H1 (cell line): Measurements from ENCODE around the gene TRIAP1. TPM values are rescaled to one million over a fixed set of nuclear protein-coding genes. Genes with fewer than 3 reads are reported as not detected.

Experiments
- CTCF ChIA-PET: fragments of 300-600 bp; sonication (Branson Sonifier 250); formaldehyde crosslinking; loops from one replicate; lab custom pipeline; 2021; ENCODE audit not compliant: partially characterized antibody; lab: Charles Lee
- POLR2A ChIA-PET: fragments of 300-600 bp; sonication (Branson Sonifier 250); formaldehyde crosslinking; loops from one replicate; lab custom pipeline; 2021; ENCODE audit warnings: inconsistent platforms; ENCODE audit not compliant: partially characterized antibody; lab: Charles Lee
- DNase-seq, 2 experiments: peaks; one replicate each; pipeline versions ENCODE4 v3.0.0 to v3.0.0-alpha.2; 2010 to 2022; ENCODE audit warnings: low spot score in 2 of 2, low read depth in 1 of 2, mixed read lengths in 1 of 2
- FAIRE-seq: peaks from 2 replicates; lab custom pipeline; 2011; peaks lifted over from hg19 to GRCh38; lab: Jason Lieb, UNC
- H2AFZ ChIP-seq: 2 replicates; pipeline ENCODE4 v1.8.1; 2012; ENCODE audit warnings: low read length, inconsistent platforms
- H2AK5ac ChIP-seq: 2 replicates; pipeline ENCODE4 v1.6.1; 2013; ENCODE audit warnings: low read depth, low read length
- H2BK120ac ChIP-seq: replicated peaks from 2 replicates; pipeline ENCODE3; 2013; ENCODE audit warnings: low read depth, low read length, inconsistent platforms
- H2BK12ac ChIP-seq: 2 replicates; pipeline ENCODE4 v1.6.1; 2013; ENCODE audit warnings: low read depth, low read length
- H2BK15ac ChIP-seq: 2 replicates; pipeline ENCODE4 v1.6.1; 2013; ENCODE audit warnings: low read length
- H2BK20ac ChIP-seq: 2 replicates; pipeline ENCODE4 v1.6.1; 2013; ENCODE audit warnings: low read length
- H2BK5ac ChIP-seq: 2 replicates; pipeline ENCODE4 v1.6.1; 2013; ENCODE audit warnings: low read depth, low read length
- H3K14ac ChIP-seq: 2 replicates; pipeline ENCODE4 v1.6.1; 2013; ENCODE audit warnings: inconsistent platforms; ENCODE audit not compliant: insufficient read length
- H3K18ac ChIP-seq: 2 replicates; pipeline ENCODE4 v1.6.1; 2013; ENCODE audit warnings: low read length; ENCODE audit errors: extremely low read depth
- H3K23ac ChIP-seq: 2 replicates; pipeline ENCODE4 v1.6.1; 2013; ENCODE audit warnings: inconsistent platforms; ENCODE audit not compliant: insufficient read length
- H3K23me2 ChIP-seq: 2 replicates; pipeline ENCODE4 v1.6.1; 2013; ENCODE audit warnings: low read depth, low read length
- H3K27ac ChIP-seq: 2 replicates; pipeline ENCODE4 v1.6.1; 2011; ENCODE audit warnings: low read depth, low read length, inconsistent platforms
- H3K27me3 ChIP-seq, 4 experiments: replicated peaks in 1 of 4; 1 replicate in 1 of 4; 2 replicates in 3 of 4; pipeline versions ENCODE4 v1.6.1 to v1.8.1; 2011 to 2013; ENCODE audit warnings: low read length in 3 of 4, mild to moderate bottlenecking in 3 of 4, inconsistent platforms in 2 of 4, mixed read lengths in 2 of 4, moderate library complexity in 1 of 4; ENCODE audit not compliant: control insufficient read depth in 3 of 4, insufficient read depth in 3 of 4; ENCODE audit errors: extremely low read depth in 1 of 4
- H3K36me3 ChIP-seq, 4 experiments: 2 replicates each; pipeline versions ENCODE4 v1.6.1 to v1.8.1; 2011 to 2013; ENCODE audit warnings: mild to moderate bottlenecking in 4 of 4, low read length in 3 of 4, moderate library complexity in 2 of 4, control low read depth in 1 of 4, inconsistent platforms in 1 of 4; ENCODE audit not compliant: insufficient read depth in 4 of 4, control insufficient read depth in 2 of 4
- H3K4ac ChIP-seq: replicated peaks from 2 replicates; pipeline ENCODE3; 2013; ENCODE audit warnings: low read length, low read depth, mixed read lengths, inconsistent platforms; ENCODE audit not compliant: insufficient read length
- H3K4me1 ChIP-seq, 4 experiments: replicated peaks in 1 of 4; 1 replicate in 1 of 4; 2 replicates in 3 of 4; pipeline versions ENCODE4 v1.6.1 to v1.8.1; 2011 to 2013; ENCODE audit warnings: low read length in 3 of 4, inconsistent platforms in 2 of 4, mixed read lengths in 1 of 4; ENCODE audit not compliant: insufficient read depth in 4 of 4, control insufficient read depth in 3 of 4
- H3K4me2 ChIP-seq, 2 experiments: 2 replicates each; pipeline versions ENCODE4 v1.6.1 to v1.8.1; 2011 to 2013; ENCODE audit warnings: low read depth in 2 of 2, low read length in 2 of 2, control low read depth in 1 of 2, inconsistent platforms in 1 of 2, mild to moderate bottlenecking in 1 of 2; ENCODE audit not compliant: insufficient read depth in 1 of 2
- H3K4me3 ChIP-seq, 4 experiments: fragments of 200-600, 300-600 bp in 1 of 4; sonication (generic), shearing (Covaris generic), sonication (Bioruptor Twin) in 1 of 4; 2 replicates each; pipeline versions ENCODE4 v1.5.1 to v1.8.1; 2011 to 2016; ENCODE audit warnings: low read length in 4 of 4, low read depth in 3 of 4, control low read depth in 2 of 4, inconsistent platforms in 2 of 4, mild to moderate bottlenecking in 2 of 4, mixed read lengths in 1 of 4, moderate library complexity in 1 of 4; ENCODE audit not compliant: insufficient read depth in 2 of 4; ENCODE audit errors: extremely low read depth in 1 of 4
- H3K56ac ChIP-seq: replicated peaks from 2 replicates; pipeline ENCODE3; 2013; ENCODE audit warnings: low read depth, mild to moderate bottlenecking, mixed read lengths, low read length, inconsistent platforms; ENCODE audit not compliant: insufficient read length
- H3K79me1 ChIP-seq: 2 replicates; pipeline ENCODE4 v1.6.1; 2013; ENCODE audit warnings: low read depth, low read length, control low read depth
- H3K79me2 ChIP-seq, 2 experiments: 2 replicates each; pipeline versions ENCODE4 v1.6.1 to v1.8.1; 2012 to 2013; ENCODE audit warnings: low read length in 2 of 2, mild to moderate bottlenecking in 2 of 2, inconsistent platforms in 1 of 2; ENCODE audit not compliant: insufficient read depth in 2 of 2, control insufficient read depth in 1 of 2
- H3K9ac ChIP-seq, 4 experiments: replicated peaks in 1 of 4; 1 replicate in 1 of 4; 2 replicates in 3 of 4; pipeline versions ENCODE4 v1.6.1 to v1.8.1; 2011 to 2013; ENCODE audit warnings: low read depth in 3 of 4, low read length in 3 of 4, control low read depth in 2 of 4, mild to moderate bottlenecking in 2 of 4, moderate library complexity in 2 of 4, inconsistent platforms in 1 of 4; ENCODE audit errors: extremely low read depth in 1 of 4
- H3K9me3 ChIP-seq, 2 experiments: 2 replicates each; pipeline versions ENCODE4 v1.6.1 to v1.8.1; 2012 to 2013; ENCODE audit warnings: mild to moderate bottlenecking in 2 of 2, moderate library complexity in 2 of 2, control low read depth in 1 of 2, inconsistent platforms in 1 of 2, low read depth in 1 of 2, low read length in 1 of 2, mixed read lengths in 1 of 2; ENCODE audit not compliant: insufficient read depth in 2 of 2
- H4K20me1 ChIP-seq, 2 experiments: replicated peaks in 1 of 2; 2 replicates each; pipeline versions ENCODE3 to v1.8.1; 2011 to 2013; ENCODE audit warnings: inconsistent platforms in 2 of 2, low read length in 2 of 2, mild to moderate bottlenecking in 1 of 2; ENCODE audit not compliant: insufficient read depth in 2 of 2, control insufficient read depth in 1 of 2
- H4K5ac ChIP-seq: 2 replicates; pipeline ENCODE4 v1.6.1; 2013; ENCODE audit warnings: low read length, low read depth, mixed read lengths, inconsistent platforms; ENCODE audit not compliant: insufficient read length
- H4K8ac ChIP-seq: 2 replicates; pipeline ENCODE4 v1.8.0; 2013; ENCODE audit warnings: mild to moderate bottlenecking, moderate library complexity, low read length, inconsistent platforms; ENCODE audit not compliant: insufficient read depth; ENCODE audit errors: extremely low read depth
- H4K91ac ChIP-seq: replicated peaks from 2 replicates; pipeline ENCODE3; 2013; ENCODE audit warnings: low read length, mixed read lengths, inconsistent platforms; ENCODE audit not compliant: insufficient read length
- CBX5 ChIP-seq: fragments of 300-800, 300-1000 bp; sonication (generic); IDR thresholded peaks from 2 replicates; pipeline ENCODE4 v1.7.1; 2016; ENCODE audit warnings: antibody characterized with exemption, low read length, low read depth
- CEBPB ChIP-seq: IDR thresholded peaks from 2 replicates; pipeline ENCODE4 v1.6.1; 2012; ENCODE audit warnings: low read depth, low read length
- CHD1 ChIP-seq: IDR thresholded peaks from 2 replicates; pipeline ENCODE4 v1.6.1; 2012; ENCODE audit warnings: low read depth, low read length, improper control_type of control experiment
- FOSL1 ChIP-seq: IDR thresholded peaks from 2 replicates; pipeline ENCODE4 v1.6.1; 2011; ENCODE audit warnings: mild to moderate bottlenecking, low read depth, low read length, moderate library complexity; ENCODE audit not compliant: insufficient read depth
- JUND ChIP-seq: IDR thresholded peaks from 2 replicates; pipeline ENCODE4 v1.6.1; 2011; ENCODE audit warnings: mild to moderate bottlenecking, improper control_type of control experiment, low read length
- PHF8 ChIP-seq: fragments of 200-600 bp; sonication (generic); conservative IDR thresholded peaks from 2 replicates; pipeline ENCODE4 v1.7.1; 2012; ENCODE audit warnings: low read depth, mild to moderate bottlenecking, inconsistent platforms, low read length, moderate library complexity
- RFX5 ChIP-seq: IDR thresholded peaks from 2 replicates; pipeline ENCODE4 v1.6.1; 2011; ENCODE audit warnings: low read depth, low read length, improper control_type of control experiment, borderline replicate concordance
- SIX5 ChIP-seq: IDR thresholded peaks from 2 replicates; pipeline ENCODE4 v1.6.1; 2011; ENCODE audit warnings: mild to moderate bottlenecking, low read depth, low read length
- SP4 ChIP-seq: IDR thresholded peaks from 2 replicates; pipeline ENCODE4 v1.6.1; 2012; ENCODE audit warnings: low read length, inconsistent platforms
- SRF ChIP-seq: IDR thresholded peaks from 2 replicates; pipeline ENCODE4 v1.6.1; 2011; ENCODE audit warnings: mild to moderate bottlenecking, low read depth, low read length, moderate library complexity
- TCF12 ChIP-seq: IDR thresholded peaks from 2 replicates; pipeline ENCODE4 v1.6.1; 2011; ENCODE audit warnings: low read depth, mild to moderate bottlenecking, low read length
- WGBS, 2 experiments: shearing (Covaris generic) in 1 of 2; methylation state at CpG; one replicate each; pipeline versions ENCODE4 v1.1.6 to v1.1.7; 2013 to 2015; ENCODE audit warnings: low lambda C conversion rate in 2 of 2, mixed read lengths in 2 of 2, inconsistent platforms in 1 of 2, low coverage in 1 of 2, missing lambda C conversion rate in 1 of 2; ENCODE audit not compliant: insufficient replicate concordance in 2 of 2, insufficient coverage in 1 of 2, insufficient read length in 1 of 2; ENCODE audit errors: extremely low coverage in 1 of 2, missing lambda C conversion rate in 1 of 2; 5-methylcytosine and 5-hydroxymethylcytosine counted together
- polyA plus RNA-seq, 7 experiments: library from polyadenylated mRNA; depleted of rRNA in 3 of 7; stranded (reverse) in 5 of 7; unstranded in 2 of 7; fragments of >200 nt in 5 of 7; fragments of 200-250 nt in 2 of 7; gene quantifications; 1 replicate in 5 of 7; 2 replicates in 1 of 7; 4 replicates in 1 of 7; pipeline versions ENCODE4 v1.2.1 to v1.2.3, GENCODE V29; 2011 to 2013; ENCODE audit warnings: missing spikeins in 2 of 7, mixed read lengths in 2 of 7
- total RNA-seq: library from RNA; stranded (reverse); fragmentation: NEBNext Ultra II Directional; extraction: Animal tissue kit (Norgen Biotek cat#: 25700); gene quantifications from 2 replicates; pipeline ENCODE4 v1.2.1, GENCODE V29; 2021
- TF ChIP-seq, protein P1 (sequence below), 3 experiments: IDR thresholded peaks; 1 replicate in 2 of 3; 2 replicates in 1 of 3; pipeline versions ENCODE4 v1.5.1 to v1.6.1; 2011; ENCODE audit warnings: low read length in 3 of 3, mild to moderate bottlenecking in 3 of 3, inconsistent platforms in 2 of 3, low read depth in 1 of 3, moderate library complexity in 1 of 3; ENCODE audit not compliant: insufficient read depth in 1 of 3; ENCODE audit errors: control extremely low read depth in 1 of 3

Gene TRIAP1
- total and polyA plus RNA-seq, 2 of the 8 experiments (the other 6 are each of a cell fraction or from before 2014, with no cell fraction given) = 42.0 to 63.4 TPM

DNA sequence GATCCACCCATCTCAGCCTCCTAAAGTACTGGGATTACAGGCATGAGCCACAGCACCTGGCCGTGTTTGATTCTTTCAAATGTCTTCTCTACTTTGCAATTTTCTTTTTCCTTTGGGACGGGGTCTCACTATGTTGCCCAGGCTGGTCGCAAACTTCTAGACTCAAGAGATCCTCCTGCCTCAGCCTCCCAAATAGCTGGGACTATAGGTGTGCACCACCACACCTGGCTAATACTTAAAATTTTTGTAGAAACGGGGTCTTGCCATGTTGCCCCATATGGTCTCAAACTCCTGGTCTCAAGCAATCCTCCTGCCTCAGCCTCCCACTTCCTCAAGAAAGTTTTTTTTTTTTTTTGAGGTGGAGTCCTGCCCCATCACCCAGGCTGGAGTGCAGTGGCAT lies 1.8 kb upstream of the TRIAP1 start:
- peaks cover 17 to 57% of the 10 kb centered on the region in 2 experiments for H3K79me2 ChIP-seq
- no peak overlapping the region for H3K9ac ChIP-seq
- H2BK120ac ChIP-seq = no peak overlapping the region
- no peak overlapping the region for H3K14ac ChIP-seq
- no peak overlapping the region for H4K8ac ChIP-seq
- 98% methylated on average over 4 of the region's 4 CpGs; no CpG with 5 or more reads in 1 of the 2 experiments for WGBS, 2 experiments
- no peak overlapping the region for H4K91ac ChIP-seq
- H3K27ac ChIP-seq = no peak overlapping the region
- H2BK5ac ChIP-seq = no peak overlapping the region
- no peak overlapping the region for H2BK12ac ChIP-seq
- no peak overlapping the region for H4K5ac ChIP-seq
- peaks cover 7% of the 10 kb centered on the region; the same call in 1 of the 2 replicates for H3K23me2 ChIP-seq
- POLR2A ChIA-PET = interaction anchor here (0.6 to 19.6 kb wide), 8 partner anchors 8 to 156 kb away, joined by 3 to 365 read pairs (median 8); partner anchors contain the start of genes COX6A1, RNU4-2 and SRSF9
- H2AFZ ChIP-seq = no peak overlapping the region
- H2BK15ac ChIP-seq = no peak overlapping the region
- DNase-seq = no peak
- H3K79me1 ChIP-seq = peaks cover 5% of the 10 kb centered on the region
- H3K4me2 ChIP-seq = no peak overlapping the region; a peak in 1 of 4 replicates
- H3K23ac ChIP-seq = no peak overlapping the region
- H3K9me3 ChIP-seq = no peaks in the 10 kb centered on the region
- H2BK20ac ChIP-seq = no peak overlapping the region
- H3K4me1 ChIP-seq = peaks cover 0 to 3% (median 1%) of the 10 kb centered on the region in 4 experiments; a peak in 1 of 7 replicates
- H4K20me1 ChIP-seq = peaks cover 2% of the 10 kb centered on the region in 2 experiments
- H3K27me3 ChIP-seq = no peaks in the 10 kb centered on the region
- H3K36me3 ChIP-seq = peaks cover 5 to 37% (median 18%) of the 10 kb centered on the region in 4 experiments; a peak in 7 of 8 replicates
- H3K4ac ChIP-seq = no peak overlapping the region
- H3K56ac ChIP-seq = no peak overlapping the region
- no peak overlapping the region for H2AK5ac ChIP-seq
- no peak overlapping the region for H3K18ac ChIP-seq
- FAIRE-seq = no peak
- no peak overlapping the region for H3K4me3 ChIP-seq
- CTCF ChIA-PET = interaction anchor here (0.6 to 2.6 kb wide), 10 partner anchors 9 to 485 kb away, joined by 3 to 20 read pairs (median 4); no protein-coding TSS in a partner anchor
- no peak for TF ChIP-seq CBX5
- no peak for TF ChIP-seq FOSL1
- no peak for TF ChIP-seq CEBPB
- no peak for TF ChIP-seq JUND
- TF ChIP-seq SIX5 = no peak
- no peak for TF ChIP-seq SP4
- no peak for TF ChIP-seq CHD1
- TF ChIP-seq, protein P1, sequence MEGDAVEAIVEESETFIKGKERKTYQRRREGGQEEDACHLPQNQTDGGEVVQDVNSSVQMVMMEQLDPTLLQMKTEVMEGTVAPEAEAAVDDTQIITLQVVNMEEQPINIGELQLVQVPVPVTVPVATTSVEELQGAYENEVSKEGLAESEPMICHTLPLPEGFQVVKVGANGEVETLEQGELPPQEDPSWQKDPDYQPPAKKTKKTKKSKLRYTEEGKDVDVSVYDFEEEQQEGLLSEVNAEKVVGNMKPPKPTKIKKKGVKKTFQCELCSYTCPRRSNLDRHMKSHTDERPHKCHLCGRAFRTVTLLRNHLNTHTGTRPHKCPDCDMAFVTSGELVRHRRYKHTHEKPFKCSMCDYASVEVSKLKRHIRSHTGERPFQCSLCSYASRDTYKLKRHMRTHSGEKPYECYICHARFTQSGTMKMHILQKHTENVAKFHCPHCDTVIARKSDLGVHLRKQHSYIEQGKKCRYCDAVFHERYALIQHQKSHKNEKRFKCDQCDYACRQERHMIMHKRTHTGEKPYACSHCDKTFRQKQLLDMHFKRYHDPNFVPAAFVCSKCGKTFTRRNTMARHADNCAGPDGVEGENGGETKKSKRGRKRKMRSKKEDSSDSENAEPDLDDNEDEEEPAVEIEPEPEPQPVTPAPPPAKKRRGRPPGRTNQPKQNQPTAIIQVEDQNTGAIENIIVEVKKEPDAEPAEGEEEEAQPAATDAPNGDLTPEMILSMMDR (IDR thresholded peaks at IDR 0.05; ENCODE audit: control extremely low read depth in 1 of 3, insufficient read depth in 1 of 3, low read depth in 1 of 3, low read length in 3 of 3) = no peak
- no peak for TF ChIP-seq TCF12
- TF ChIP-seq PHF8 = no peak
- TF ChIP-seq SRF = no peak
- TF ChIP-seq RFX5 = no peak
